ENCODE data around the gene TOR4A. TPM values are rescaled to one million over a fixed set of nuclear protein-coding genes. Genes with fewer than 3 reads are reported as not detected.

TOR4A gene
- total and polyA plus RNA-seq, 9 of the 15 experiments (the other 6 are each of a cell fraction or from before 2014, with no cell fraction given): 3.9 to 49.2 (median 8.8) TPM

- Histone ChIP-seq H3K79me2 (ENCODE audit: control insufficient read depth, insufficient read depth, low read length) (no peaks in the 10 kb centered on the region), H4K20me1 (replicated peaks; ENCODE audit: control insufficient read depth, insufficient read depth, low read length) (peaks cover 5% of the 10 kb centered on the region; the same call in 1 of the 2 replicates), H2AFZ (ENCODE audit: low read depth, low read length) (no peak overlapping the region), H3K27ac (ENCODE audit: extremely low read depth, low read depth, low read length) (no peak overlapping the region), H3K4me1 (replicated peaks in 1 of 2; ENCODE audit: control insufficient read depth in 2 of 2, insufficient read depth in 2 of 2, low read length in 2 of 2) (peaks cover 12 to 95% of the 10 kb centered on the region in 2 experiments), H3K9ac (ENCODE audit: insufficient read depth in 1 of 2, low read depth in 2 of 2, low read length in 2 of 2) (peak overlapping the region in 1 of 2 experiments; percentile 78; a peak in 2 of 4 replicates), H3K36me3 (ENCODE audit: control insufficient read depth, insufficient read depth, low read length) (no peaks in the 10 kb centered on the region), H3K27me3 (ENCODE audit: control insufficient read depth in 2 of 2, insufficient read depth in 2 of 2, low read length in 2 of 2) (no peaks in the 10 kb centered on the region), H3K9me3 (replicated peaks; ENCODE audit: control insufficient read depth, insufficient read depth, low read depth, low read length) (no peaks in the 10 kb centered on the region), H3K9me1 (ENCODE audit: control insufficient read depth, insufficient read depth, low read length) (peaks cover 3% of the 10 kb centered on the region), H3K4me2 (ENCODE audit: insufficient read depth, low read length) (no peak overlapping the region), H3K4me3 (no peak overlapping the region)
- peak in 1 of 4 experiments; percentile 44 for DNase-seq (ENCODE audit: extremely low read depth in 1 of 4, low spot score in 3 of 4)
- no TSS peak for BruUV-seq (replicated peaks)
- FAIRE-seq: no peak
- 29% methylated on average over 17 of the region's 20 CpGs for WGBS (ENCODE audit: insufficient coverage, low coverage, missing lambda C conversion rate)
- in situ Hi-C loops (cut with MboI): no loop called here
- POLR2A ChIA-PET: interaction anchor here (0.6 to 1.1 kb wide), 4 partner anchors 10 to 959 kb away, joined by 3 read pairs; no protein-coding TSS in a partner anchor
- intact Hi-C loops (cut with micrococcal nuclease): no loop called here
- no peak for TF ChIP-seq HIVEP1 (CRISPR knock-in tag; IDR thresholded peaks at IDR 0.05)
- no peak for TF ChIP-seq ZBTB8A (IDR thresholded peaks at IDR 0.05; ENCODE audit: partially characterized antibody)
- peak; percentile 58 for TF ChIP-seq CEBPB (tag; IDR thresholded peaks at IDR 0.05)
- no peak for TF ChIP-seq ATF1 (CRISPR knock-in tag; IDR thresholded peaks at IDR 0.05)
- peak; percentile 36; the same call in 1 of the 2 replicates for TF ChIP-seq ATF1 (tag; IDR thresholded peaks at IDR 0.05)
- TF ChIP-seq TAF1 (IDR thresholded peaks at IDR 0.05; ENCODE audit: control insufficient read depth, extremely low read depth, insufficient read depth, low read length, severe bottlenecking): no peak
- TF ChIP-seq PHTF2 (CRISPR knock-in tag; IDR thresholded peaks at IDR 0.05): no peak
- no peak for TF ChIP-seq RBM17 (IDR thresholded peaks at IDR 0.05; ENCODE audit: borderline replicate concordance, low read depth, low read length)
- TF ChIP-seq RBBP5 (IDR thresholded peaks at IDR 0.05; ENCODE audit: borderline replicate concordance, insufficient read depth, low read length, poor library complexity, severe bottlenecking): no peak
- no peak for TF ChIP-seq PREB (CRISPR knock-in tag; IDR thresholded peaks at IDR 0.05)
- no peak for TF ChIP-seq U2AF2 (optimal IDR thresholded peaks at IDR 0.05; ENCODE audit: low read depth, low read length)
- no peak for TF ChIP-seq BACH1 (tag; IDR thresholded peaks at IDR 0.05)
- CTCF ChIA-PET (ENCODE audit: low intra/inter-chr PET ratio): no interaction called here
- peak; percentile 44 for ATAC-seq
Measured at GRCh38 chr9:137310189-137311052, 32.9 kb downstream of the TOR4A start.
